HCT116 (cell line): ENCODE results near the gene C10orf105. TPM values are rescaled to one million over a fixed set of nuclear protein-coding genes. Genes with fewer than 3 reads are reported as not detected.

ENCODE experiments used
- ATAC-seq: fragments of 200-7000 bp; cut with Tn5 transposase; 2 replicates; pipeline ENCODE4 v1.9.1; 2020; ENCODE audit warnings: mild to moderate bottlenecking, moderate library complexity
- BruUV-seq: library from RNA; stranded (reverse); fragments of 400-500 nt; replicated peaks from 2 replicates; lab custom pipeline; 2021; lab: Mats Ljungman, UMichigan
- CTCF ChIA-PET: fragments of 300-600 bp; sonication (Branson Sonifier 250); formaldehyde crosslinking; loops from one replicate; lab custom pipeline; 2021; ENCODE audit warnings: antibody characterized with exemption; lab: Charles Lee
- POLR2A ChIA-PET: fragments of 300-600, 350-600 bp; sonication (Branson Sonifier 250); formaldehyde crosslinking; loops from one replicate; lab custom pipeline; 2021; ENCODE audit warnings: antibody characterized with exemption; lab: Charles Lee
- RAD21 ChIA-PET, 2 experiments: fragments of 300-600 bp; sonication (Branson Sonifier 250); formaldehyde crosslinking; loops; one replicate each; lab custom pipeline; 2023; ENCODE audit warnings: low total read pairs in 2 of 2; ENCODE audit not compliant: uncharacterized antibody in 2 of 2, unreplicated experiment in 2 of 2, low non-redundant PET in 1 of 2; lab: Charles Lee
- DNase-seq: peaks from one replicate; pipeline ENCODE4 v3.0.0-alpha.2; 2010; ENCODE audit warnings: low read depth, low spot score
- H2AFZ ChIP-seq: fragments of 200-600 bp; shearing (Covaris generic), sonication (generic); 2 replicates; pipeline ENCODE4 v1.6.1; 2017; ENCODE audit warnings: low read depth, mixed run types, mixed read lengths, antibody characterized with exemption, low read length; ENCODE audit not compliant: poor library complexity, severe bottlenecking
- H3K27ac ChIP-seq: 2 replicates; pipeline ENCODE4 v1.5.1; 2012; ENCODE audit warnings: low read depth, low read length
- H3K27me3 ChIP-seq: fragments of 200-600 bp; sonication (generic); 2 replicates; pipeline ENCODE4 v1.6.1; 2016; ENCODE audit warnings: mixed run types, low read length, mixed read lengths; ENCODE audit not compliant: insufficient read depth
- H3K36me3 ChIP-seq, 2 experiments: fragments of 200-500 bp in 1 of 2; fragments of 200-600 bp in 1 of 2; sonication (Bioruptor generic) in 1 of 2; sonication (generic) in 1 of 2; 2 replicates each; pipeline versions ENCODE4 v1.5.1 to v1.6.1; 2014 to 2016; ENCODE audit warnings: low read length in 2 of 2, inconsistent platforms in 1 of 2, mixed read lengths in 1 of 2, mixed run types in 1 of 2; ENCODE audit not compliant: insufficient read depth in 2 of 2, control insufficient read depth in 1 of 2
- H3K4me1 ChIP-seq, 2 experiments: fragments of 200-600 bp in 1 of 2; sonication (generic) in 1 of 2; 2 replicates each; pipeline versions ENCODE4 v1.5.1 to v1.6.1; 2012 to 2017; ENCODE audit warnings: low read length in 2 of 2, inconsistent platforms in 1 of 2, mild to moderate bottlenecking in 1 of 2, mixed read lengths in 1 of 2, mixed run types in 1 of 2, moderate library complexity in 1 of 2; ENCODE audit not compliant: insufficient read depth in 2 of 2, control insufficient read depth in 1 of 2
- H3K4me2 ChIP-seq: fragments of 200-600 bp; sonication (generic); 2 replicates; pipeline ENCODE4 v1.6.1; 2017; ENCODE audit warnings: mixed run types, low read length, mixed read lengths
- H3K4me3 ChIP-seq, 2 experiments: fragments of 200-600 bp in 1 of 2; sonication (generic) in 1 of 2; replicated peaks in 1 of 2; 2 replicates each; pipeline ENCODE4 v1.5.1; 2011 to 2016; ENCODE audit warnings: low read length in 2 of 2, control low read depth in 1 of 2, low read depth in 1 of 2, mild to moderate bottlenecking in 1 of 2, mixed read lengths in 1 of 2, mixed run types in 1 of 2
- H3K79me2 ChIP-seq: fragments of 200-600 bp; sonication (generic); 2 replicates; pipeline ENCODE4 v1.6.1; 2017; ENCODE audit warnings: mild to moderate bottlenecking, mixed run types, low read length, moderate library complexity, mixed read lengths; ENCODE audit not compliant: insufficient read depth
- H3K9ac ChIP-seq: fragments of 200-600 bp; sonication (generic); 2 replicates; pipeline ENCODE4 v1.6.1; 2016; ENCODE audit warnings: low read length, mixed read lengths
- H3K9me2 ChIP-seq: fragments of 200-600 bp; sonication (generic), shearing (Covaris generic); 2 replicates; pipeline ENCODE4 v1.6.1; 2017; ENCODE audit warnings: mixed run types, mild to moderate bottlenecking, moderate library complexity; ENCODE audit not compliant: insufficient read depth
- H3K9me3 ChIP-seq, 2 experiments: fragments of 200-500 bp in 1 of 2; fragments of 200-600 bp in 1 of 2; sonication (Bioruptor generic) in 1 of 2; sonication (generic) in 1 of 2; 2 replicates each; pipeline ENCODE4 v1.6.1; 2014 to 2017; ENCODE audit warnings: low read length in 2 of 2, mixed read lengths in 2 of 2, inconsistent platforms in 1 of 2, low read depth in 1 of 2, mild to moderate bottlenecking in 1 of 2, mixed run types in 1 of 2, moderate library complexity in 1 of 2; ENCODE audit not compliant: control insufficient read depth in 1 of 2, insufficient read depth in 1 of 2
- H4K20me1 ChIP-seq: fragments of 200-600 bp; sonication (generic), shearing (Covaris generic); 2 replicates; pipeline ENCODE4 v1.6.1; 2017; ENCODE audit warnings: mixed run types, mild to moderate bottlenecking, moderate library complexity; ENCODE audit not compliant: insufficient read depth
- CEBPB ChIP-seq: IDR thresholded peaks from 2 replicates; pipeline ENCODE4 v1.6.1; 2012; ENCODE audit warnings: low read depth
- EGR1 ChIP-seq: IDR thresholded peaks from 2 replicates; pipeline ENCODE4 v1.6.1; 2012; ENCODE audit warnings: low read depth
- MAX ChIP-seq: IDR thresholded peaks from 2 replicates; pipeline ENCODE4 v1.6.1; 2012
- POLR2AphosphoS5 ChIP-seq: IDR thresholded peaks from 2 replicates; pipeline ENCODE4 v1.6.1; 2011; ENCODE audit warnings: mild to moderate bottlenecking, low read depth, low read length, moderate library complexity
- intact Hi-C: fragments of 100-400 bp; cut with micrococcal nuclease; formaldehyde crosslinking; loops from 2 replicates; pipeline ENCODE4 v1.10.0; 2022
- total RNA-seq: library from RNA; stranded (reverse); gene quantifications from one replicate; pipeline ENCODE4 v1.2.1, GENCODE V29; 2021; ENCODE audit not compliant: unreplicated experiment

Gene C10orf105
- total RNA-seq, 1 experiment from 2014 or later, result not detected

- ATAC-seq (peak; percentile 82), DNase-seq (peak; percentile 74)
- ChIA-PET CTCF (interaction anchor here (1.0 to 3.0 kb wide), 6 partner anchors 9 to 282 kb away, joined by 3 to 11 read pairs (median 6); no protein-coding TSS in a partner anchor), POLR2A (interaction anchor here (0.6 to 1.2 kb wide), 4 partner anchors 16 to 553 kb away, joined by 3 to 5 read pairs (median 4); partner anchors contain the start of gene PSAP), RAD21 (interaction anchor here in 1 of 2 experiments (1.2 kb wide), 1 partner anchor 70 kb away, joined by 3 read pairs; no protein-coding TSS in a partner anchor)
- H3K27me3 ChIP-seq, result no peaks in the 10 kb centered on the region
- H3K4me1 ChIP-seq, result peaks cover 73 to 98% of the 10 kb centered on the region in 2 experiments
- no peaks in the 10 kb centered on the region for H3K9me3 ChIP-seq
- intact Hi-C loops, result no loop called here
- no peaks in the 10 kb centered on the region for H3K9me2 ChIP-seq
- H2AFZ ChIP-seq, result no peak overlapping the region
- no peak for TF ChIP-seq EGR1
- peak; percentile 57; the same call in 1 of the 2 replicates for TF ChIP-seq POLR2AphosphoS5
- H3K9ac ChIP-seq, result peak overlapping the region; percentile 64
- BruUV-seq, result no TSS peak
- H3K4me3 ChIP-seq, result peak overlapping the region; percentile 26 to 52
- no peaks in the 10 kb centered on the region for H4K20me1 ChIP-seq
- H3K4me2 ChIP-seq, result peak overlapping the region; percentile 85
- peak overlapping the region; percentile 82 for H3K27ac ChIP-seq
- 0 out of 2 replicates have a peak, but pooled peaks cover 3% of the 10 kb centered on the region for H3K79me2 ChIP-seq
- H3K36me3 ChIP-seq, result no peaks in the 10 kb centered on the region
These were observed 47.3 kb upstream of the C10orf105 start for GRCh38 chr10:71766717-71767419.

GRCh38 chr10:71765906-71766716 is 46.5 kb upstream of the C10orf105 start:
- H3K27me3 ChIP-seq, result no peaks in the 10 kb centered on the region
- peak overlapping the region; percentile 85 for H3K4me2 ChIP-seq
- no peaks in the 10 kb centered on the region for H4K20me1 ChIP-seq
- 0 out of 2 replicates have a peak, but pooled peaks cover 3% of the 10 kb centered on the region for H3K79me2 ChIP-seq
- peaks cover 66 to 98% of the 10 kb centered on the region in 2 experiments for H3K4me1 ChIP-seq
- peak overlapping the region in 1 of 2 experiments; percentile 52; a peak in 2 of 4 replicates for H3K4me3 ChIP-seq
- H3K36me3 ChIP-seq, result no peaks in the 10 kb centered on the region
- DNase-seq (no peak), ATAC-seq (peak; percentile 2; the same call in 1 of the 2 replicates)
- H3K9me3 ChIP-seq, result no peaks in the 10 kb centered on the region
- CTCF ChIA-PET, result interaction anchor here (1.0 to 3.0 kb wide), 6 partner anchors 8 to 283 kb away, joined by 3 to 11 read pairs (median 6); no protein-coding TSS in a partner anchor
- H3K9ac ChIP-seq, result peak overlapping the region; percentile 64
- H3K9me2 ChIP-seq, result no peaks in the 10 kb centered on the region
- RAD21 ChIA-PET, result interaction anchor here in 1 of 2 experiments (1.2 kb wide), 1 partner anchor 69 kb away, joined by 3 read pairs; no protein-coding TSS in a partner anchor
- H2AFZ ChIP-seq, result no peak overlapping the region
- TF ChIP-seq CEBPB (no peak), MAX (no peak)
- H3K27ac ChIP-seq, result peak overlapping the region; percentile 82
- intact Hi-C loops, result no loop called here
- no TSS peak for BruUV-seq
- POLR2A ChIA-PET, result interaction anchor here (1.1 to 1.2 kb wide), 2 partner anchors 46 to 85 kb away, joined by 4 to 5 read pairs; partner anchors contain the start of gene PSAP
